HCT116 (cell line): Measurements from ENCODE around the gene CDK14. TPM values are rescaled to one million over a fixed set of nuclear protein-coding genes. Genes with fewer than 3 reads are reported as not detected.

ENCODE experiments used
- ATAC-seq: fragments of 200-7000 bp; cut with Tn5 transposase; 2 replicates; pipeline ENCODE4 v1.9.1; 2020; ENCODE audit warnings: mild to moderate bottlenecking, moderate library complexity
- BruUV-seq: library from RNA; stranded (reverse); fragments of 400-500 nt; replicated peaks from 2 replicates; lab custom pipeline; 2021; lab: Mats Ljungman, UMichigan
- CTCF ChIA-PET: fragments of 300-600 bp; sonication (Branson Sonifier 250); formaldehyde crosslinking; loops from one replicate; lab custom pipeline; 2021; ENCODE audit warnings: antibody characterized with exemption; lab: Charles Lee
- POLR2A ChIA-PET: fragments of 300-600, 350-600 bp; sonication (Branson Sonifier 250); formaldehyde crosslinking; loops from one replicate; lab custom pipeline; 2021; ENCODE audit warnings: antibody characterized with exemption; lab: Charles Lee
- RAD21 ChIA-PET, 2 experiments: fragments of 300-600 bp; sonication (Branson Sonifier 250); formaldehyde crosslinking; loops; one replicate each; lab custom pipeline; 2023; ENCODE audit warnings: low total read pairs in 2 of 2; ENCODE audit not compliant: uncharacterized antibody in 2 of 2, unreplicated experiment in 2 of 2, low non-redundant PET in 1 of 2; lab: Charles Lee
- DNase-seq: peaks from one replicate; pipeline ENCODE4 v3.0.0-alpha.2; 2010; ENCODE audit warnings: low read depth, low spot score
- H2AFZ ChIP-seq: fragments of 200-600 bp; shearing (Covaris generic), sonication (generic); 2 replicates; pipeline ENCODE4 v1.6.1; 2017; ENCODE audit warnings: low read depth, mixed run types, mixed read lengths, antibody characterized with exemption, low read length; ENCODE audit not compliant: poor library complexity, severe bottlenecking
- H3K27ac ChIP-seq: 2 replicates; pipeline ENCODE4 v1.5.1; 2012; ENCODE audit warnings: low read depth, low read length
- H3K27me3 ChIP-seq: fragments of 200-600 bp; sonication (generic); 2 replicates; pipeline ENCODE4 v1.6.1; 2016; ENCODE audit warnings: mixed run types, low read length, mixed read lengths; ENCODE audit not compliant: insufficient read depth
- H3K36me3 ChIP-seq, 2 experiments: fragments of 200-500 bp in 1 of 2; fragments of 200-600 bp in 1 of 2; sonication (Bioruptor generic) in 1 of 2; sonication (generic) in 1 of 2; 2 replicates each; pipeline versions ENCODE4 v1.5.1 to v1.6.1; 2014 to 2016; ENCODE audit warnings: low read length in 2 of 2, inconsistent platforms in 1 of 2, mixed read lengths in 1 of 2, mixed run types in 1 of 2; ENCODE audit not compliant: insufficient read depth in 2 of 2, control insufficient read depth in 1 of 2
- H3K4me1 ChIP-seq, 2 experiments: fragments of 200-600 bp in 1 of 2; sonication (generic) in 1 of 2; 2 replicates each; pipeline versions ENCODE4 v1.5.1 to v1.6.1; 2012 to 2017; ENCODE audit warnings: low read length in 2 of 2, inconsistent platforms in 1 of 2, mild to moderate bottlenecking in 1 of 2, mixed read lengths in 1 of 2, mixed run types in 1 of 2, moderate library complexity in 1 of 2; ENCODE audit not compliant: insufficient read depth in 2 of 2, control insufficient read depth in 1 of 2
- H3K4me2 ChIP-seq: fragments of 200-600 bp; sonication (generic); 2 replicates; pipeline ENCODE4 v1.6.1; 2017; ENCODE audit warnings: mixed run types, low read length, mixed read lengths
- H3K4me3 ChIP-seq, 2 experiments: fragments of 200-600 bp in 1 of 2; sonication (generic) in 1 of 2; replicated peaks in 1 of 2; 2 replicates each; pipeline ENCODE4 v1.5.1; 2011 to 2016; ENCODE audit warnings: low read length in 2 of 2, control low read depth in 1 of 2, low read depth in 1 of 2, mild to moderate bottlenecking in 1 of 2, mixed read lengths in 1 of 2, mixed run types in 1 of 2
- H3K79me2 ChIP-seq: fragments of 200-600 bp; sonication (generic); 2 replicates; pipeline ENCODE4 v1.6.1; 2017; ENCODE audit warnings: mild to moderate bottlenecking, mixed run types, low read length, moderate library complexity, mixed read lengths; ENCODE audit not compliant: insufficient read depth
- H3K9ac ChIP-seq: fragments of 200-600 bp; sonication (generic); 2 replicates; pipeline ENCODE4 v1.6.1; 2016; ENCODE audit warnings: low read length, mixed read lengths
- H3K9me2 ChIP-seq: fragments of 200-600 bp; sonication (generic), shearing (Covaris generic); 2 replicates; pipeline ENCODE4 v1.6.1; 2017; ENCODE audit warnings: mixed run types, mild to moderate bottlenecking, moderate library complexity; ENCODE audit not compliant: insufficient read depth
- H3K9me3 ChIP-seq, 2 experiments: fragments of 200-500 bp in 1 of 2; fragments of 200-600 bp in 1 of 2; sonication (Bioruptor generic) in 1 of 2; sonication (generic) in 1 of 2; 2 replicates each; pipeline ENCODE4 v1.6.1; 2014 to 2017; ENCODE audit warnings: low read length in 2 of 2, mixed read lengths in 2 of 2, inconsistent platforms in 1 of 2, low read depth in 1 of 2, mild to moderate bottlenecking in 1 of 2, mixed run types in 1 of 2, moderate library complexity in 1 of 2; ENCODE audit not compliant: control insufficient read depth in 1 of 2, insufficient read depth in 1 of 2
- H4K20me1 ChIP-seq: fragments of 200-600 bp; sonication (generic), shearing (Covaris generic); 2 replicates; pipeline ENCODE4 v1.6.1; 2017; ENCODE audit warnings: mixed run types, mild to moderate bottlenecking, moderate library complexity; ENCODE audit not compliant: insufficient read depth
- ELF1 ChIP-seq: IDR thresholded peaks from 2 replicates; pipeline ENCODE4 v1.6.1; 2012; ENCODE audit warnings: low read depth, borderline replicate concordance
- EZH2 ChIP-seq: fragments of 200-600 bp; sonication (generic); IDR thresholded peaks from 2 replicates; pipeline ENCODE4 v1.6.1; 2017; ENCODE audit warnings: antibody characterized with exemption, mixed run types
- POLR2AphosphoS5 ChIP-seq: IDR thresholded peaks from 2 replicates; pipeline ENCODE4 v1.6.1; 2011; ENCODE audit warnings: mild to moderate bottlenecking, low read depth, low read length, moderate library complexity
- SP1 ChIP-seq: IDR thresholded peaks from 2 replicates; pipeline ENCODE4 v1.6.1; 2012; ENCODE audit warnings: low read depth
- SRF ChIP-seq: IDR thresholded peaks from 2 replicates; pipeline ENCODE4 v1.6.1; 2012; ENCODE audit warnings: low read depth
- TCF7L2 ChIP-seq: IDR thresholded peaks from 2 replicates; pipeline ENCODE4 v1.7.0; 2011; ENCODE audit warnings: borderline replicate concordance, inconsistent platforms; ENCODE audit not compliant: insufficient read depth, insufficient read length; ENCODE audit errors: extremely low read depth
- YY1 ChIP-seq: IDR thresholded peaks from 2 replicates; pipeline ENCODE4 v1.6.1; 2011; ENCODE audit warnings: low read length, low read depth, moderate library complexity, mild to moderate bottlenecking; ENCODE audit not compliant: insufficient replicate concordance; ENCODE audit errors: extremely low read depth
- ZFX ChIP-seq: fragments of 450-650 bp; IDR thresholded peaks from 2 replicates; pipeline ENCODE4 v1.6.1; 2017
- intact Hi-C: fragments of 100-400 bp; cut with micrococcal nuclease; formaldehyde crosslinking; loops from 2 replicates; pipeline ENCODE4 v1.10.0; 2022
- total RNA-seq: library from RNA; stranded (reverse); gene quantifications from one replicate; pipeline ENCODE4 v1.2.1, GENCODE V29; 2021; ENCODE audit not compliant: unreplicated experiment
- TF ChIP-seq, protein P1 (sequence below), 3 experiments: fragments of 200-600 bp in 1 of 3; sonication (generic) in 1 of 3; IDR thresholded peaks in 2 of 3; conservative IDR thresholded peaks in 1 of 3; 2 replicates each; pipeline ENCODE4 v1.5.1; 2012 to 2017; ENCODE audit warnings: low read depth in 2 of 3, low read length in 2 of 3, antibody characterized with exemption in 1 of 3, borderline replicate concordance in 1 of 3, control low read depth in 1 of 3, mild to moderate bottlenecking in 1 of 3, mixed read lengths in 1 of 3, mixed run types in 1 of 3, moderate library complexity in 1 of 3; ENCODE audit not compliant: insufficient read depth in 1 of 3

The CDK14 gene
- total RNA-seq, 1 experiment from 2014 or later = 10.2 TPM

DNA sequence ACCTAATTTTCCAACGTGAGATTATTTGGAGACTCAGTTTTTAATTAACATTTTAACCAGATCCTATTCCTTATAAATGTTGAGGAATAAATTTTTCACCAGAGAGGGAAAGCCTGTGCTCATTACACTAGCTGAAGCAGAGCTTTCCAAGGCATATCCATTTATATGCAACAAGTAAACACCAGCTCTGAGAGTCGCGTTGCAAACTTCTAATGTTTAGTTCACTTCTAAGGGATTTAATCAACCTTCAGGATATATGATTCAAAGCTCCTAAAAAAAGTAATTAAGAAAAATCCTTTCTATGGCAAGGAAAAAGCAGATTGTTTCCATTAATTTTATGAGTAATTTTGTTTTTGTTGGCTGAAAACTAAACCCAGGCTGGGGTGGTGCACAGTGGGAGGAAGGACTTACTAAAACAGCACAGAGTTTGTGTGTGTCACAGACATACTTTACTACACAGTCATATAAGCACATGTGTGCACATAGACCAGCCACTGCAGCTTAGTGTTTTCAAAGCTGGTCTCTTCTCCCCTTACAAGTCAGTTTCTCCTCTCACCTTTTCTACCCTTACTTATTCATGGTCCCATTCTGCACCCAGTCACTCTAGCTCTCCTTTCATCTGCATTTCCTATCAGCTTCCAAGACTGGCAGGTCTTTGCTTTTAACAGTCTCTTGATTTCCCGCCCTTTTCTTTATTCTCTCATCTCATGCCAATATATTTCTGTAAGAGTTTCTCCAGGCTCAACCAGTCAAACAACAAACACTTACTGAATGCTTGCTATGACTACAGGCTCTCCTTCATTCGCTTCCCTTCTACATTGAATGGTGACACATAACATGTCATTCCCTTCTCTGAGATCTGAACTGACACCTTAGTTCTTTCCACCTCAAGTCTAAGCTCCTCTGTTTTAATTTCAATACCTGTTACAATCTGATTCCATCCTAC, 587.0 kb downstream of the CDK14 start:
- RAD21 ChIA-PET = no interaction called here
- no peak overlapping the region for H3K4me3 ChIP-seq
- POLR2A ChIA-PET = no interaction called here
- intact Hi-C loops = loop anchor here (1.0 kb wide), 1 partner anchor 12 kb away; no protein-coding TSS in a partner anchor
- no peak overlapping the region for H2AFZ ChIP-seq
- no peaks in the 10 kb centered on the region; the same call in 1 of the 2 replicates for H4K20me1 ChIP-seq
- no peak for ATAC-seq
- H3K36me3 ChIP-seq = no peaks in the 10 kb centered on the region
- no peaks in the 10 kb centered on the region for H3K9me2 ChIP-seq
- BruUV-seq = no TSS peak
- H3K4me1 ChIP-seq = no peaks in the 10 kb centered on the region
- no peak for DNase-seq
- H3K4me2 ChIP-seq = no peak overlapping the region
- H3K9ac ChIP-seq = no peak overlapping the region
- no peaks in the 10 kb centered on the region for H3K27me3 ChIP-seq
- no peaks in the 10 kb centered on the region for H3K9me3 ChIP-seq
- no peaks in the 10 kb centered on the region for H3K79me2 ChIP-seq
- CTCF ChIA-PET = no interaction called here
- TF ChIP-seq YY1 = no peak
- no peak for TF ChIP-seq SP1
- TF ChIP-seq POLR2AphosphoS5 = no peak
- TF ChIP-seq, protein P1, sequence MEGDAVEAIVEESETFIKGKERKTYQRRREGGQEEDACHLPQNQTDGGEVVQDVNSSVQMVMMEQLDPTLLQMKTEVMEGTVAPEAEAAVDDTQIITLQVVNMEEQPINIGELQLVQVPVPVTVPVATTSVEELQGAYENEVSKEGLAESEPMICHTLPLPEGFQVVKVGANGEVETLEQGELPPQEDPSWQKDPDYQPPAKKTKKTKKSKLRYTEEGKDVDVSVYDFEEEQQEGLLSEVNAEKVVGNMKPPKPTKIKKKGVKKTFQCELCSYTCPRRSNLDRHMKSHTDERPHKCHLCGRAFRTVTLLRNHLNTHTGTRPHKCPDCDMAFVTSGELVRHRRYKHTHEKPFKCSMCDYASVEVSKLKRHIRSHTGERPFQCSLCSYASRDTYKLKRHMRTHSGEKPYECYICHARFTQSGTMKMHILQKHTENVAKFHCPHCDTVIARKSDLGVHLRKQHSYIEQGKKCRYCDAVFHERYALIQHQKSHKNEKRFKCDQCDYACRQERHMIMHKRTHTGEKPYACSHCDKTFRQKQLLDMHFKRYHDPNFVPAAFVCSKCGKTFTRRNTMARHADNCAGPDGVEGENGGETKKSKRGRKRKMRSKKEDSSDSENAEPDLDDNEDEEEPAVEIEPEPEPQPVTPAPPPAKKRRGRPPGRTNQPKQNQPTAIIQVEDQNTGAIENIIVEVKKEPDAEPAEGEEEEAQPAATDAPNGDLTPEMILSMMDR (IDR thresholded peaks at IDR 0.05 in 2 of 3, conservative IDR thresholded peaks at IDR 0.05 in 1 of 3; ENCODE audit: borderline replicate concordance in 1 of 3, insufficient read depth in 1 of 3, low read depth in 2 of 3, low read length in 2 of 3) = no peak
- TF ChIP-seq SRF = no peak
- no peak for TF ChIP-seq TCF7L2
- TF ChIP-seq EZH2 = no peak
- TF ChIP-seq ZFX = no peak
- no peak for TF ChIP-seq ELF1
- TF ChIP-seq, all 23 proteins: peak for 0
- H3K27ac ChIP-seq = no peak overlapping the region
